Upper lobe of left lung (tissue), 4 donors: ENCODE data around the gene GAPVD1.

Source experiments
- CTCF ChIP-seq, 6 experiments: fragments of 450-650 bp in 4 of 6; fragments of 200-600 bp in 2 of 6; sonication (generic) in 2 of 6; IDR thresholded peaks; one replicate each; pipeline ENCODE4 v1.5.1; 2016 to 2019; ENCODE audit warnings: antibody characterized with exemption in 6 of 6
- POLR2AphosphoS5 ChIP-seq, 2 donors: sonication (generic); formaldehyde crosslinking; IDR thresholded peaks; one replicate each; pipeline ENCODE4 v1.5.1; 2017; ENCODE audit warnings: antibody characterized with exemption in 2 of 2

- TF ChIP-seq CTCF (IDR thresholded peaks at IDR 0.05) (no peak), POLR2AphosphoS5 (IDR thresholded peaks at IDR 0.05) (no peak)
Measured at GRCh38 chr9:125376261-125377226, 114.9 kb downstream of the GAPVD1 start.
